NB4 (cell line): ENCODE results near the gene PLEKHB1.

Source experiments
- POLR2A ChIP-seq: IDR thresholded peaks from 2 replicates; pipeline ENCODE4 v1.6.1; 2011; ENCODE audit warnings: mild to moderate bottlenecking; ENCODE audit not compliant: insufficient read length; ENCODE audit errors: extremely low read depth
- TF ChIP-seq, protein P1 (sequence below): IDR thresholded peaks from one replicate; pipeline ENCODE4 v1.5.1; 2012; ENCODE audit warnings: low read depth, low read length

DNA sequence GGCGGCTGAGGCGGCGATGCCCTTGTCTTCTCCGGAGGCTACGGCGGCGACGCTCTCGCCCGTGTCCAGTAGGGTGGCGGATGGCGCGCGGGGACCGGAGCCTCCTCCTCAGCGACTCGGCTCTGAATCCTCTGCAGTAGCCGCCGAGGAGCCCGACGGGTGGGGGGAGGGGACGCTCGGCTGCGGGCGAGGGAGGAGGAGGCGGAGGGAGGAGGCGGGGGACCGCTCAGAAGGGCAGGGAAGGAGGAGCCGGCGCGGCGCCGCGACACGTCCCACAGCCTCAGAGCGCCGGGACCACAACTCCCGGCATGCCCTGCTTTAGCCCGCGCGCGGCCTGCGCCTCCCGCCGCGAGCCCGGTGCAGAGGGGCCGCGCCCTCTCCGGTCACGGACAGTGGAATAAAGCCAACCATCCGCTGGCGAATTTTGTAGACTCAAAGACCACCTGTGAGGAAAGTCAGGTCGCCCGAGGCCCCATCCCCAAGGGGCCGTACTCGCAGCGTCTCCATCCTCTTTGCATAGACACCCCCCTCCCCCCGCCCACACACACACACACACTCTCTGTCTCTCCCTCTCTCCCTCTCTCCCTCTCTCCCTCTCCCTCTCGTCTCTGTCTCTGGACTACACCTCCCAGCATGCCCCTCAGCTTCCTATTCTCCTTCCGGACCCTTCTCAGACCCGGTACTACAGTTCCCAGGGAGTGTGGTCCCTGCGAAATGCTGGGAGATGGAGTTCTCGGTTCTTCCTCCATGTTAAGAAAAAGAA is 48.2 kb upstream of the PLEKHB1 start, which contains the start of gene FAM168A:
- TF ChIP-seq, protein P1, sequence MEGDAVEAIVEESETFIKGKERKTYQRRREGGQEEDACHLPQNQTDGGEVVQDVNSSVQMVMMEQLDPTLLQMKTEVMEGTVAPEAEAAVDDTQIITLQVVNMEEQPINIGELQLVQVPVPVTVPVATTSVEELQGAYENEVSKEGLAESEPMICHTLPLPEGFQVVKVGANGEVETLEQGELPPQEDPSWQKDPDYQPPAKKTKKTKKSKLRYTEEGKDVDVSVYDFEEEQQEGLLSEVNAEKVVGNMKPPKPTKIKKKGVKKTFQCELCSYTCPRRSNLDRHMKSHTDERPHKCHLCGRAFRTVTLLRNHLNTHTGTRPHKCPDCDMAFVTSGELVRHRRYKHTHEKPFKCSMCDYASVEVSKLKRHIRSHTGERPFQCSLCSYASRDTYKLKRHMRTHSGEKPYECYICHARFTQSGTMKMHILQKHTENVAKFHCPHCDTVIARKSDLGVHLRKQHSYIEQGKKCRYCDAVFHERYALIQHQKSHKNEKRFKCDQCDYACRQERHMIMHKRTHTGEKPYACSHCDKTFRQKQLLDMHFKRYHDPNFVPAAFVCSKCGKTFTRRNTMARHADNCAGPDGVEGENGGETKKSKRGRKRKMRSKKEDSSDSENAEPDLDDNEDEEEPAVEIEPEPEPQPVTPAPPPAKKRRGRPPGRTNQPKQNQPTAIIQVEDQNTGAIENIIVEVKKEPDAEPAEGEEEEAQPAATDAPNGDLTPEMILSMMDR, result no peak
- peak; percentile 49 for TF ChIP-seq POLR2A
